22Rv1 (cell line): ENCODE data around the gene GOLGA8B.

ENCODE experiments used
- H3K27ac ChIP-seq: fragments of 450-650 bp; 2 replicates; pipeline ENCODE4 v1.5.1; 2017
- CTCF ChIP-seq: fragments of 450-650 bp; IDR thresholded peaks from 2 replicates; pipeline ENCODE4 v1.5.1; 2017; ENCODE audit warnings: mild to moderate bottlenecking
- ZFX ChIP-seq: fragments of 450-650 bp; IDR thresholded peaks from 2 replicates; pipeline ENCODE4 v1.6.1; 2017; ENCODE audit warnings: antibody characterized with exemption, borderline replicate concordance

Gene GOLGA8B

GRCh38 chr15:34619151-34619550 is 35.7 kb upstream of the GOLGA8B start:
- H3K27ac ChIP-seq, result no peak overlapping the region
- TF ChIP-seq ZFX, result no peak
- TF ChIP-seq CTCF, result no peak

GRCh38 chr15:34618073-34618472 is 34.6 kb upstream of the GOLGA8B start:
- no peak for TF ChIP-seq CTCF
- no peak for TF ChIP-seq ZFX
- H3K27ac ChIP-seq, result no peak overlapping the region

- H3K27ac ChIP-seq, result no peak overlapping the region
- TF ChIP-seq CTCF (peak; percentile 32), ZFX (no peak)
Measured at GRCh38 chr15:34616613-34617012, 33.2 kb upstream of the GOLGA8B start.

- TF ChIP-seq CTCF, result no peak
- TF ChIP-seq ZFX, result no peak
- no peak overlapping the region for H3K27ac ChIP-seq
Measured at GRCh38 chr15:34613997-34614396, 30.5 kb upstream of the GOLGA8B start.

- no peak for TF ChIP-seq ZFX
- no peak for TF ChIP-seq CTCF
- H3K27ac ChIP-seq, result no peak overlapping the region
Measured at GRCh38 chr15:34613301-34613700, 29.9 kb upstream of the GOLGA8B start.

GRCh38 chr15:34610354-34610753 is 26.9 kb upstream of the GOLGA8B start:
- TF ChIP-seq ZFX (no peak), CTCF (peak; percentile 37)
- H3K27ac ChIP-seq, result no peak overlapping the region

- H3K27ac ChIP-seq, result no peak overlapping the region
- no peak for TF ChIP-seq CTCF
Measured at GRCh38 chr15:34609102-34610057, 25.9 kb upstream of the GOLGA8B start.
